ENCODE data around the gene EXOC1.

DNA sequence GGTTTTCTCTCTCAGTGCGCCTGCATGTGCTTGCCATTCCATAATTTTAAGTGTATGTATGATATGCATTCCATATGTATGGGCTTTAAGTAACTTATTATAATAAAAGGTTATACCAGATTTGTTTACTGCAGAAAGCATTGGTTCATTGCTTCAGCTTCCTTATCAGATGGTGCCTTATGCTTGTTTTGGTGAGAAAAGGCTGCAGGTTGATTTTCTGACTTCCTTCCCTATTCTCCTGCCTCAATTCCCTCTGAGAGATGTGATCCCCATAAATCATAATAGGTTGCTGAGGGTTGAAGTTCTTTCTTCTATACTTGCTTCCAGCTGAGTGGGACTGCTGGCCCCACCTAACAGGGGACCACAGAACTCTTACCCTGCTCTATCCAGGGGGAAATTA lies 85.0 kb downstream of the EXOC1 start:
- TF ChIP-seq RAD21 (IDR thresholded peaks at IDR 0.05; ENCODE audit: insufficient read depth, low read depth, low read length) (no peak), NFYA (IDR thresholded peaks at IDR 0.05; ENCODE audit: borderline replicate concordance, low read depth, low read length) (no peak), SMC3 (IDR thresholded peaks at IDR 0.05; ENCODE audit: borderline replicate concordance, low read length) (no peak), POLR2AphosphoS2 (IDR thresholded peaks at IDR 0.05; ENCODE audit: low read depth, low read length) (no peak)
- TF ChIP-seq, protein P1, sequence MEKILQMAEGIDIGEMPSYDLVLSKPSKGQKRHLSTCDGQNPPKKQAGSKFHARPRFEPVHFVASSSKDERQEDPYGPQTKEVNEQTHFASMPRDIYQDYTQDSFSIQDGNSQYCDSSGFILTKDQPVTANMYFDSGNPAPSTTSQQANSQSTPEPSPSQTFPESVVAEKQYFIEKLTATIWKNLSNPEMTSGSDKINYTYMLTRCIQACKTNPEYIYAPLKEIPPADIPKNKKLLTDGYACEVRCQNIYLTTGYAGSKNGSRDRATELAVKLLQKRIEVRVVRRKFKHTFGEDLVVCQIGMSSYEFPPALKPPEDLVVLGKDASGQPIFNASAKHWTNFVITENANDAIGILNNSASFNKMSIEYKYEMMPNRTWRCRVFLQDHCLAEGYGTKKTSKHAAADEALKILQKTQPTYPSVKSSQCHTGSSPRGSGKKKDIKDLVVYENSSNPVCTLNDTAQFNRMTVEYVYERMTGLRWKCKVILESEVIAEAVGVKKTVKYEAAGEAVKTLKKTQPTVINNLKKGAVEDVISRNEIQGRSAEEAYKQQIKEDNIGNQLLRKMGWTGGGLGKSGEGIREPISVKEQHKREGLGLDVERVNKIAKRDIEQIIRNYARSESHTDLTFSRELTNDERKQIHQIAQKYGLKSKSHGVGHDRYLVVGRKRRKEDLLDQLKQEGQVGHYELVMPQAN (conservative IDR thresholded peaks at IDR 0.05): no peak
- TF ChIP-seq, protein P2, sequence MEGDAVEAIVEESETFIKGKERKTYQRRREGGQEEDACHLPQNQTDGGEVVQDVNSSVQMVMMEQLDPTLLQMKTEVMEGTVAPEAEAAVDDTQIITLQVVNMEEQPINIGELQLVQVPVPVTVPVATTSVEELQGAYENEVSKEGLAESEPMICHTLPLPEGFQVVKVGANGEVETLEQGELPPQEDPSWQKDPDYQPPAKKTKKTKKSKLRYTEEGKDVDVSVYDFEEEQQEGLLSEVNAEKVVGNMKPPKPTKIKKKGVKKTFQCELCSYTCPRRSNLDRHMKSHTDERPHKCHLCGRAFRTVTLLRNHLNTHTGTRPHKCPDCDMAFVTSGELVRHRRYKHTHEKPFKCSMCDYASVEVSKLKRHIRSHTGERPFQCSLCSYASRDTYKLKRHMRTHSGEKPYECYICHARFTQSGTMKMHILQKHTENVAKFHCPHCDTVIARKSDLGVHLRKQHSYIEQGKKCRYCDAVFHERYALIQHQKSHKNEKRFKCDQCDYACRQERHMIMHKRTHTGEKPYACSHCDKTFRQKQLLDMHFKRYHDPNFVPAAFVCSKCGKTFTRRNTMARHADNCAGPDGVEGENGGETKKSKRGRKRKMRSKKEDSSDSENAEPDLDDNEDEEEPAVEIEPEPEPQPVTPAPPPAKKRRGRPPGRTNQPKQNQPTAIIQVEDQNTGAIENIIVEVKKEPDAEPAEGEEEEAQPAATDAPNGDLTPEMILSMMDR (IDR thresholded peaks at IDR 0.05 in 2 of 3, conservative IDR thresholded peaks at IDR 0.05 in 1 of 3; ENCODE audit: control insufficient read depth in 2 of 3, extremely low read depth in 1 of 3, insufficient read depth in 1 of 3, low read depth in 3 of 3, low read length in 3 of 3): no peak
- TF ChIP-seq, protein P3, sequence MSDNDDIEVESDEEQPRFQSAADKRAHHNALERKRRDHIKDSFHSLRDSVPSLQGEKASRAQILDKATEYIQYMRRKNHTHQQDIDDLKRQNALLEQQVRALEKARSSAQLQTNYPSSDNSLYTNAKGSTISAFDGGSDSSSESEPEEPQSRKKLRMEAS (IDR thresholded peaks at IDR 0.05; ENCODE audit: low read depth, low read length): no peak
- TF ChIP-seq, protein P4, sequence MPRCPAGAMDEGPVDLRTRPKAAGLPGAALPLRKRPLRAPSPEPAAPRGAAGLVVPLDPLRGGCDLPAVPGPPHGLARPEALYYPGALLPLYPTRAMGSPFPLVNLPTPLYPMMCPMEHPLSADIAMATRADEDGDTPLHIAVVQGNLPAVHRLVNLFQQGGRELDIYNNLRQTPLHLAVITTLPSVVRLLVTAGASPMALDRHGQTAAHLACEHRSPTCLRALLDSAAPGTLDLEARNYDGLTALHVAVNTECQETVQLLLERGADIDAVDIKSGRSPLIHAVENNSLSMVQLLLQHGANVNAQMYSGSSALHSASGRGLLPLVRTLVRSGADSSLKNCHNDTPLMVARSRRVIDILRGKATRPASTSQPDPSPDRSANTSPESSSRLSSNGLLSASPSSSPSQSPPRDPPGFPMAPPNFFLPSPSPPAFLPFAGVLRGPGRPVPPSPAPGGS (IDR thresholded peaks at IDR 0.05; ENCODE audit: borderline replicate concordance, insufficient read depth, low read depth, low read length, poor library complexity, severe bottlenecking): no peak

Measured in GM12878 (cell line).